Measurements from ENCODE around the gene LYPLAL1.

DNA sequence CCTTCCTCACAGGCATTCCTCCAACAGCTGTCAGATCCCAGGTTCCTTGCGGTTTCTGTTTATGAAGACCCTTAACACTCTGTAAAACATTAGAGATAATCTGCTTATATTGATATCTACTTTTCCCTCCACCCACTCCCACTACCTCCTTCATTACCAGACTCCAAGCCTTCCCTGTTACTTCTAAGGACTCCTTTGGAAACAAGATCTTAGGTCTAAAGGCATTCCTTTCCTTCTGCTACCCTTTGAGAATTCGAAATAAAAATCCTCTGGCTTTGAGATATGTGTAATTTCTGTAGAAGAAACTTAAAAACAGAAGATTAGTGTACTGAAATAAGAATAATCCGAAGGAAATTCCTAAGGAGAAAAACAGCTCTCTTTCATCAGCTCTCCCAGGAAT is 23.7 kb upstream of the LYPLAL1 start:
- TF ChIP-seq, protein P1, sequence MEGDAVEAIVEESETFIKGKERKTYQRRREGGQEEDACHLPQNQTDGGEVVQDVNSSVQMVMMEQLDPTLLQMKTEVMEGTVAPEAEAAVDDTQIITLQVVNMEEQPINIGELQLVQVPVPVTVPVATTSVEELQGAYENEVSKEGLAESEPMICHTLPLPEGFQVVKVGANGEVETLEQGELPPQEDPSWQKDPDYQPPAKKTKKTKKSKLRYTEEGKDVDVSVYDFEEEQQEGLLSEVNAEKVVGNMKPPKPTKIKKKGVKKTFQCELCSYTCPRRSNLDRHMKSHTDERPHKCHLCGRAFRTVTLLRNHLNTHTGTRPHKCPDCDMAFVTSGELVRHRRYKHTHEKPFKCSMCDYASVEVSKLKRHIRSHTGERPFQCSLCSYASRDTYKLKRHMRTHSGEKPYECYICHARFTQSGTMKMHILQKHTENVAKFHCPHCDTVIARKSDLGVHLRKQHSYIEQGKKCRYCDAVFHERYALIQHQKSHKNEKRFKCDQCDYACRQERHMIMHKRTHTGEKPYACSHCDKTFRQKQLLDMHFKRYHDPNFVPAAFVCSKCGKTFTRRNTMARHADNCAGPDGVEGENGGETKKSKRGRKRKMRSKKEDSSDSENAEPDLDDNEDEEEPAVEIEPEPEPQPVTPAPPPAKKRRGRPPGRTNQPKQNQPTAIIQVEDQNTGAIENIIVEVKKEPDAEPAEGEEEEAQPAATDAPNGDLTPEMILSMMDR (IDR thresholded peaks at IDR 0.05): no peak
- no peak for TF ChIP-seq ZFX (IDR thresholded peaks at IDR 0.05; ENCODE audit: borderline replicate concordance)

Measured in 22Rv1 (cell line).